HCT116 (cell line): ENCODE data around the gene USH1C. TPM values are rescaled to one million over a fixed set of nuclear protein-coding genes. Genes with fewer than 3 reads are reported as not detected.

ENCODE experiments used
- ATAC-seq: fragments of 200-7000 bp; cut with Tn5 transposase; 2 replicates; pipeline ENCODE4 v1.9.1; 2020; ENCODE audit warnings: mild to moderate bottlenecking, moderate library complexity
- BruUV-seq: library from RNA; stranded (reverse); fragments of 400-500 nt; replicated peaks from 2 replicates; lab custom pipeline; 2021; lab: Mats Ljungman, UMichigan
- CTCF ChIA-PET: fragments of 300-600 bp; sonication (Branson Sonifier 250); formaldehyde crosslinking; loops from one replicate; lab custom pipeline; 2021; ENCODE audit warnings: antibody characterized with exemption; lab: Charles Lee
- POLR2A ChIA-PET: fragments of 300-600, 350-600 bp; sonication (Branson Sonifier 250); formaldehyde crosslinking; loops from one replicate; lab custom pipeline; 2021; ENCODE audit warnings: antibody characterized with exemption; lab: Charles Lee
- RAD21 ChIA-PET, 2 experiments: fragments of 300-600 bp; sonication (Branson Sonifier 250); formaldehyde crosslinking; loops; one replicate each; lab custom pipeline; 2023; ENCODE audit warnings: low total read pairs in 2 of 2; ENCODE audit not compliant: uncharacterized antibody in 2 of 2, unreplicated experiment in 2 of 2, low non-redundant PET in 1 of 2; lab: Charles Lee
- DNase-seq: peaks from one replicate; pipeline ENCODE4 v3.0.0-alpha.2; 2010; ENCODE audit warnings: low read depth, low spot score
- H2AFZ ChIP-seq: fragments of 200-600 bp; shearing (Covaris generic), sonication (generic); 2 replicates; pipeline ENCODE4 v1.6.1; 2017; ENCODE audit warnings: low read depth, mixed run types, mixed read lengths, antibody characterized with exemption, low read length; ENCODE audit not compliant: poor library complexity, severe bottlenecking
- H3K27ac ChIP-seq: 2 replicates; pipeline ENCODE4 v1.5.1; 2012; ENCODE audit warnings: low read depth, low read length
- H3K27me3 ChIP-seq: fragments of 200-600 bp; sonication (generic); 2 replicates; pipeline ENCODE4 v1.6.1; 2016; ENCODE audit warnings: mixed run types, low read length, mixed read lengths; ENCODE audit not compliant: insufficient read depth
- H3K36me3 ChIP-seq, 2 experiments: fragments of 200-500 bp in 1 of 2; fragments of 200-600 bp in 1 of 2; sonication (Bioruptor generic) in 1 of 2; sonication (generic) in 1 of 2; 2 replicates each; pipeline versions ENCODE4 v1.5.1 to v1.6.1; 2014 to 2016; ENCODE audit warnings: low read length in 2 of 2, inconsistent platforms in 1 of 2, mixed read lengths in 1 of 2, mixed run types in 1 of 2; ENCODE audit not compliant: insufficient read depth in 2 of 2, control insufficient read depth in 1 of 2
- H3K4me1 ChIP-seq, 2 experiments: fragments of 200-600 bp in 1 of 2; sonication (generic) in 1 of 2; 2 replicates each; pipeline versions ENCODE4 v1.5.1 to v1.6.1; 2012 to 2017; ENCODE audit warnings: low read length in 2 of 2, inconsistent platforms in 1 of 2, mild to moderate bottlenecking in 1 of 2, mixed read lengths in 1 of 2, mixed run types in 1 of 2, moderate library complexity in 1 of 2; ENCODE audit not compliant: insufficient read depth in 2 of 2, control insufficient read depth in 1 of 2
- H3K4me2 ChIP-seq: fragments of 200-600 bp; sonication (generic); 2 replicates; pipeline ENCODE4 v1.6.1; 2017; ENCODE audit warnings: mixed run types, low read length, mixed read lengths
- H3K4me3 ChIP-seq, 2 experiments: fragments of 200-600 bp in 1 of 2; sonication (generic) in 1 of 2; replicated peaks in 1 of 2; 2 replicates each; pipeline ENCODE4 v1.5.1; 2011 to 2016; ENCODE audit warnings: low read length in 2 of 2, control low read depth in 1 of 2, low read depth in 1 of 2, mild to moderate bottlenecking in 1 of 2, mixed read lengths in 1 of 2, mixed run types in 1 of 2
- H3K79me2 ChIP-seq: fragments of 200-600 bp; sonication (generic); 2 replicates; pipeline ENCODE4 v1.6.1; 2017; ENCODE audit warnings: mild to moderate bottlenecking, mixed run types, low read length, moderate library complexity, mixed read lengths; ENCODE audit not compliant: insufficient read depth
- H3K9ac ChIP-seq: fragments of 200-600 bp; sonication (generic); 2 replicates; pipeline ENCODE4 v1.6.1; 2016; ENCODE audit warnings: low read length, mixed read lengths
- H3K9me2 ChIP-seq: fragments of 200-600 bp; sonication (generic), shearing (Covaris generic); 2 replicates; pipeline ENCODE4 v1.6.1; 2017; ENCODE audit warnings: mixed run types, mild to moderate bottlenecking, moderate library complexity; ENCODE audit not compliant: insufficient read depth
- H3K9me3 ChIP-seq, 2 experiments: fragments of 200-500 bp in 1 of 2; fragments of 200-600 bp in 1 of 2; sonication (Bioruptor generic) in 1 of 2; sonication (generic) in 1 of 2; 2 replicates each; pipeline ENCODE4 v1.6.1; 2014 to 2017; ENCODE audit warnings: low read length in 2 of 2, mixed read lengths in 2 of 2, inconsistent platforms in 1 of 2, low read depth in 1 of 2, mild to moderate bottlenecking in 1 of 2, mixed run types in 1 of 2, moderate library complexity in 1 of 2; ENCODE audit not compliant: control insufficient read depth in 1 of 2, insufficient read depth in 1 of 2
- H4K20me1 ChIP-seq: fragments of 200-600 bp; sonication (generic), shearing (Covaris generic); 2 replicates; pipeline ENCODE4 v1.6.1; 2017; ENCODE audit warnings: mixed run types, mild to moderate bottlenecking, moderate library complexity; ENCODE audit not compliant: insufficient read depth
- EZH2phosphoT487 ChIP-seq: fragments of 200-600 bp; IDR thresholded peaks from 2 replicates; pipeline ENCODE4 v1.6.1; 2018; ENCODE audit warnings: antibody characterized with exemption, borderline replicate concordance
- FOSL1 ChIP-seq: IDR thresholded peaks from 2 replicates; pipeline ENCODE4 v1.6.1; 2012; ENCODE audit warnings: low read depth
- intact Hi-C: fragments of 100-400 bp; cut with micrococcal nuclease; formaldehyde crosslinking; loops from 2 replicates; pipeline ENCODE4 v1.10.0; 2022
- total RNA-seq: library from RNA; stranded (reverse); gene quantifications from one replicate; pipeline ENCODE4 v1.2.1, GENCODE V29; 2021; ENCODE audit not compliant: unreplicated experiment
- TF ChIP-seq, protein P1 (sequence below): IDR thresholded peaks from 2 replicates; pipeline ENCODE4 v1.6.1; 2012
- TF ChIP-seq, protein P2 (sequence below): IDR thresholded peaks from 2 replicates; pipeline ENCODE4 v1.6.1; 2011; ENCODE audit warnings: mild to moderate bottlenecking, low read length, moderate library complexity; ENCODE audit not compliant: insufficient replicate concordance; ENCODE audit errors: extremely low read depth
- TF ChIP-seq, protein P3 (sequence below), 3 experiments: fragments of 200-600 bp in 1 of 3; sonication (generic) in 1 of 3; IDR thresholded peaks in 2 of 3; conservative IDR thresholded peaks in 1 of 3; 2 replicates each; pipeline ENCODE4 v1.5.1; 2012 to 2017; ENCODE audit warnings: low read depth in 2 of 3, low read length in 2 of 3, antibody characterized with exemption in 1 of 3, borderline replicate concordance in 1 of 3, control low read depth in 1 of 3, mild to moderate bottlenecking in 1 of 3, mixed read lengths in 1 of 3, mixed run types in 1 of 3, moderate library complexity in 1 of 3; ENCODE audit not compliant: insufficient read depth in 1 of 3

The USH1C gene
- total RNA-seq, 1 experiment from 2014 or later, result 13.4 TPM

DNA sequence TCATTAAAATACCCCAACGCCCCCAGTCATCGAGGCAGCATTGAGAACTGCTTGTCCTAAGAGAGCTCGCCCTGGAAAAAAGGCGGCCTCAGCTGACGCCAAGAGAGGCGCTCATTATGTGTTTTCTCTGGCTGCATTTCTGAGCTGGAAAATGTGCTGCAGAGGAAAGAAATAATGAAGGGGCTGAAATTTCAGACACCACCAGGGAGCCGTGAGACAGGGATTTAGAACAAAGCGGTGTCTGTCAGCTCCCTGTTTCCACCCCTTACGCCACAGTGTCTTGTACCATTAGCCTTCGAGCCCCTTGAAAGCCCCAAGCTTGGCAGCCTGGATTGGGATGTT lies 14.4 kb downstream of the USH1C start (continued):
- TF ChIP-seq, protein P1, sequence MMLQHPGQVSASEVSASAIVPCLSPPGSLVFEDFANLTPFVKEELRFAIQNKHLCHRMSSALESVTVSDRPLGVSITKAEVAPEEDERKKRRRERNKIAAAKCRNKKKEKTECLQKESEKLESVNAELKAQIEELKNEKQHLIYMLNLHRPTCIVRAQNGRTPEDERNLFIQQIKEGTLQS, result no peak
- TF ChIP-seq EZH2phosphoT487, result no peak

DNA sequence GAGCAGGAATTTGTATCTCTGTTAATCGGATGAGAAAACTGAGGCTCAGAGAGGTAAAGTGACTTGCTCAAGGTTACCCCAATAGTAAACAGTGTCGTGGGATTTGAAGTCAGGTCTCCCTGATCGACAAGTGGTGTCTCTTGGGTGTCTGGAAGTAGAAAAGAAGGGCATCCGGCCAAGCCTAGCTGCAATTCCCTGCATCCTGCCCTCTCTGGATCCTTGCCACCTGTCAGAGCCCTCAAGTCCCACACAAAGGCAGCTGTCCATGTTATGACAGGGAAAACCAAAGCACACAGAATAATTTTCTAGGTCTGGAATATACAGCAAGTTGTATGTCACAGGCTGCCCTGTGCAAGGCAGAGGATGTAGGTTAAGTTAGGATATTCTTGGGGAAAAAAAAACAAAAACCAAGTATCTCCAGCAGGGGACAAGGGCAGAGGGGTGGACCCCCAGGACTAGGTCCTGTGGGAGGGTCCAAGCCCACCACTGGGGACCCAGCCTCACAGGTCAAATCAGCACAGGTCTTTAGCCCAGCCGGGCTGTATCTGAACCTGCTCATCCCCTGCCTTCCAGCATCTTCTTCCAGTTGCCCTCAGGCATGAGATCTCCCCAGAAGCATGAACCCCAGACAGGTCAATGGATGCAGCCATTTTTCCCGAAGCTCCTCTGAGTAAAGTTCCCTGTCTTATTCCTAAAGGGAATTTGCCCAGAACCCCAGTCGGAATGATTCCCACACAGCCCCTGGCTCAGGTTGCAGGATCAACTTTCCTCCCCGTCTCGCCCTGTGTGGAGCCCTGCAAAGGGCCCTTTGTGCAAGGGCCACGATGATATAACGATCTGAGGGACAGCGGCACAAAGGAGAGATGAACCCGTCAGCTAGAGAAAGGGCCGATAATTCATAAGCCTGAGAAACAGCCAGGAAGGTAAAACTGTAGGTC lies 15.0 kb downstream of the USH1C start:
- TF ChIP-seq, protein P2, sequence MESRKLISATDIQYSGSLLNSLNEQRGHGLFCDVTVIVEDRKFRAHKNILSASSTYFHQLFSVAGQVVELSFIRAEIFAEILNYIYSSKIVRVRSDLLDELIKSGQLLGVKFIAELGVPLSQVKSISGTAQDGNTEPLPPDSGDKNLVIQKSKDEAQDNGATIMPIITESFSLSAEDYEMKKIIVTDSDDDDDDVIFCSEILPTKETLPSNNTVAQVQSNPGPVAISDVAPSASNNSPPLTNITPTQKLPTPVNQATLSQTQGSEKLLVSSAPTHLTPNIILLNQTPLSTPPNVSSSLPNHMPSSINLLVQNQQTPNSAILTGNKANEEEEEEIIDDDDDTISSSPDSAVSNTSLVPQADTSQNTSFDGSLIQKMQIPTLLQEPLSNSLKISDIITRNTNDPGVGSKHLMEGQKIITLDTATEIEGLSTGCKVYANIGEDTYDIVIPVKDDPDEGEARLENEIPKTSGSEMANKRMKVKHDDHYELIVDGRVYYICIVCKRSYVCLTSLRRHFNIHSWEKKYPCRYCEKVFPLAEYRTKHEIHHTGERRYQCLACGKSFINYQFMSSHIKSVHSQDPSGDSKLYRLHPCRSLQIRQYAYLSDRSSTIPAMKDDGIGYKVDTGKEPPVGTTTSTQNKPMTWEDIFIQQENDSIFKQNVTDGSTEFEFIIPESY, result no peak
- TF ChIP-seq, protein P3, sequence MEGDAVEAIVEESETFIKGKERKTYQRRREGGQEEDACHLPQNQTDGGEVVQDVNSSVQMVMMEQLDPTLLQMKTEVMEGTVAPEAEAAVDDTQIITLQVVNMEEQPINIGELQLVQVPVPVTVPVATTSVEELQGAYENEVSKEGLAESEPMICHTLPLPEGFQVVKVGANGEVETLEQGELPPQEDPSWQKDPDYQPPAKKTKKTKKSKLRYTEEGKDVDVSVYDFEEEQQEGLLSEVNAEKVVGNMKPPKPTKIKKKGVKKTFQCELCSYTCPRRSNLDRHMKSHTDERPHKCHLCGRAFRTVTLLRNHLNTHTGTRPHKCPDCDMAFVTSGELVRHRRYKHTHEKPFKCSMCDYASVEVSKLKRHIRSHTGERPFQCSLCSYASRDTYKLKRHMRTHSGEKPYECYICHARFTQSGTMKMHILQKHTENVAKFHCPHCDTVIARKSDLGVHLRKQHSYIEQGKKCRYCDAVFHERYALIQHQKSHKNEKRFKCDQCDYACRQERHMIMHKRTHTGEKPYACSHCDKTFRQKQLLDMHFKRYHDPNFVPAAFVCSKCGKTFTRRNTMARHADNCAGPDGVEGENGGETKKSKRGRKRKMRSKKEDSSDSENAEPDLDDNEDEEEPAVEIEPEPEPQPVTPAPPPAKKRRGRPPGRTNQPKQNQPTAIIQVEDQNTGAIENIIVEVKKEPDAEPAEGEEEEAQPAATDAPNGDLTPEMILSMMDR (IDR thresholded peaks at IDR 0.05 in 2 of 3, conservative IDR thresholded peaks at IDR 0.05 in 1 of 3; ENCODE audit: borderline replicate concordance in 1 of 3, insufficient read depth in 1 of 3, low read depth in 2 of 3, low read length in 2 of 3), result no peak
- no peak for TF ChIP-seq FOSL1
- no peak overlapping the region for H3K4me3 ChIP-seq
- ATAC-seq, result no peak
- H3K36me3 ChIP-seq, result no peaks in the 10 kb centered on the region
- RAD21 ChIA-PET, result no interaction called here
- no peaks in the 10 kb centered on the region for H3K4me1 ChIP-seq
- no peaks in the 10 kb centered on the region for H3K9me3 ChIP-seq
- H3K27me3 ChIP-seq, result no peaks in the 10 kb centered on the region
- POLR2A ChIA-PET, result no interaction called here
- no peak overlapping the region for H3K4me2 ChIP-seq
- intact Hi-C loops, result loop anchor here (1.0 to 2.0 kb wide), 2 partner anchors 145 to 298 kb away; no protein-coding TSS in a partner anchor
- CTCF ChIA-PET, result interaction anchor here (0.6 to 2.4 kb wide), 7 partner anchors 10 to 325 kb away, joined by 3 to 15 read pairs (median 8); no protein-coding TSS in a partner anchor
- H2AFZ ChIP-seq, result no peak overlapping the region
- BruUV-seq, result no TSS peak
- no peak overlapping the region for H3K9ac ChIP-seq
- no peaks in the 10 kb centered on the region for H3K79me2 ChIP-seq
- DNase-seq, result no peak
- H3K27ac ChIP-seq, result no peak overlapping the region
- no peaks in the 10 kb centered on the region for H3K9me2 ChIP-seq
- no peaks in the 10 kb centered on the region for H4K20me1 ChIP-seq
